C4-2B (cell line): ENCODE measurements around the gene SPDYE16.
"Not testable (repeated sequence)": the region's sequence is repeated elsewhere in the genome, so short reads cannot be mapped to it uniquely, and the experiment has no call there.

Experiments used
- H3K27ac ChIP-seq: fragments of 450-650 bp; 2 replicates; pipeline ENCODE4 v1.5.1; 2017
- ZFX ChIP-seq: fragments of 450-650 bp; IDR thresholded peaks from 2 replicates; pipeline ENCODE4 v1.6.1; 2017
- TF ChIP-seq, protein P1 (sequence below): fragments of 450-650 bp; conservative IDR thresholded peaks from 2 replicates; pipeline ENCODE4 v1.5.1; 2017; ENCODE audit warnings: mild to moderate bottlenecking

The SPDYE16 gene

DNA sequence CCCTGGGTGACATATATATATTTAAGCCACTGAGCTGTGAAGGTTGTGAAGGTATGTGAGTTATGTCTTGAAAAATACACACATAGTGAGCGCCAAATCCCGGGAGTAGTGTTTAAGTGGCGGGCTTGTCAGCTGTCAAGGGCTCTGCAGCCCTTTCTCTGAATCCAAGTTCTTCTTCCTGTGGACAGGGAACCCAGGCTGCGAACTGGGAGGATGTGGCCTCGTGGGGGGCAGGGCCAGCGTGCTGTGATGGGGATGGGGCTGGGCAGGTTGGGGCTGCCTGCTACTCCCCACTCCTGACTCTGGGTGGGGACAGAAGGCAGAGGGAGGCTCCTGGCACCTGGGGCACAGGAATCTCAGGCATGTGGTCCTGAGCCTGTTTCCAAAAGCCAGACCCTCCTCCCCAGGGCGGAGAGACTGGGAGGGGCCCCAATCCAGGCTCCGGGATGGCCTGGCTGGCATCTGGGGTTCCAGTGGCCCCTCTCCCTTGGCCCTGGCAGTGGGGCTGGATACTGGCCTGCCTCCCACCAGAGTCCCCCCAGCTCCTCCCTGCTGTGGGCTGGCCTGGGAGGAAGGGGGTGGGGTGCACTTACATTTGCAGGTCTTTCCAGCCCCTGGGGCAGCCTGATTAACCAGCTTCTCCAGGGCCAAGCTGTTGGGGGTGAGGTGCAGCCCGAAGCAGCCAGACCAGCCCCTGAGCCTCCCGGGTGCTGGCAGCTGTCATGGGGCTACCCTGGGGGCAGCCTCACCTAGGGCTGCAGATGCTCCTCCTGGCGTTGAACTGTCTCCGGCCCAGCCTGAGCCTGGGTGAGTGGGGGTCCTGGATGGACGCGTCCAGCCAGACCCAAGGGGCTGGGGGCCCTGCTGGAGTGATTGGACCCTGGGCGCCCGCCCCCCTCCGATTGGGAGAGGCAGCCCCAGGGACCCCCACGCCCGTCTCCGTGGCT lies 32.9 kb downstream of the SPDYE16 start, which contains the start of gene UPK3B:
Gene UPK3B, plus strand, starts transcription at position 622 of the 947 bp plus-strand sequence. Its CDS starts 101 bp downstream, at position 723.
- TF ChIP-seq, protein P1, sequence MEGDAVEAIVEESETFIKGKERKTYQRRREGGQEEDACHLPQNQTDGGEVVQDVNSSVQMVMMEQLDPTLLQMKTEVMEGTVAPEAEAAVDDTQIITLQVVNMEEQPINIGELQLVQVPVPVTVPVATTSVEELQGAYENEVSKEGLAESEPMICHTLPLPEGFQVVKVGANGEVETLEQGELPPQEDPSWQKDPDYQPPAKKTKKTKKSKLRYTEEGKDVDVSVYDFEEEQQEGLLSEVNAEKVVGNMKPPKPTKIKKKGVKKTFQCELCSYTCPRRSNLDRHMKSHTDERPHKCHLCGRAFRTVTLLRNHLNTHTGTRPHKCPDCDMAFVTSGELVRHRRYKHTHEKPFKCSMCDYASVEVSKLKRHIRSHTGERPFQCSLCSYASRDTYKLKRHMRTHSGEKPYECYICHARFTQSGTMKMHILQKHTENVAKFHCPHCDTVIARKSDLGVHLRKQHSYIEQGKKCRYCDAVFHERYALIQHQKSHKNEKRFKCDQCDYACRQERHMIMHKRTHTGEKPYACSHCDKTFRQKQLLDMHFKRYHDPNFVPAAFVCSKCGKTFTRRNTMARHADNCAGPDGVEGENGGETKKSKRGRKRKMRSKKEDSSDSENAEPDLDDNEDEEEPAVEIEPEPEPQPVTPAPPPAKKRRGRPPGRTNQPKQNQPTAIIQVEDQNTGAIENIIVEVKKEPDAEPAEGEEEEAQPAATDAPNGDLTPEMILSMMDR = no peak
- TF ChIP-seq ZFX = no peak

DNA sequence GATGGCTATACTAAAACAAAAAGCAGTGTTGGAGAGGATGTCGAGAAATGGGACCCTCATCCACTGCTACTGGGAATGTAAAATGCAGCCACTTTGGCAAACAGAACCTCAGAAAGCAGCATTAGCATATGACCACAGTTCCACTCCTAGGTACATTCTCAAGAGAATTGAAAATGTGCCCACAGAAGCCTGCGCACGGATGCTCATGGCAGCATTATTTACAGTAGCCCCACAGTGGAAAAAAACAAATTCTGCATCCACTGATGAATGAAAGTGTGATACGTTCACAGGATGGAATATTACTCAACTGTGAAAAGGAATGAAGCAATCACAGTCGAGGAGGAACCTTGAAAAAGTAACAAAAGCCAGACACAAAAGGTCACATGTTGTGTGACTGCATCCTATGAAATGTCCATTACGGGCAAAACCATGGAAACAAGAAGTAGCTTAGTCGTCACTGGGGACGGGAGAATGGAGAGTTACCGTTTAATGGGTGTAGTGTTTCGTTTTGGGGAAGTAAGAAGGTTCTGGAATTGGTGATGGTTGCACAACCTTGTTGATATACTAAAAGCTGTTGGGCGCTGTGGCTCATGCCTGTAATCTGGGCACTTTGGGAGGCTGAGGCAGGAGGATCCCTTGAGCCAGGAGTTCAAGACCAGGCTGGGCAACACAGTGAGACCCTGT lies 35.2 kb downstream of the SPDYE16 start:
- TF ChIP-seq ZFX = no peak
- TF ChIP-seq, protein P1 = no peak
- no peak overlapping the region for H3K27ac ChIP-seq

More for the DNA sequence above, 32.9 kb downstream of the SPDYE16 start, which contains the start of gene UPK3B:
- H3K27ac ChIP-seq = no peak within 1 kb of the TSS; the same call in 1 of the 2 replicates

DNA sequence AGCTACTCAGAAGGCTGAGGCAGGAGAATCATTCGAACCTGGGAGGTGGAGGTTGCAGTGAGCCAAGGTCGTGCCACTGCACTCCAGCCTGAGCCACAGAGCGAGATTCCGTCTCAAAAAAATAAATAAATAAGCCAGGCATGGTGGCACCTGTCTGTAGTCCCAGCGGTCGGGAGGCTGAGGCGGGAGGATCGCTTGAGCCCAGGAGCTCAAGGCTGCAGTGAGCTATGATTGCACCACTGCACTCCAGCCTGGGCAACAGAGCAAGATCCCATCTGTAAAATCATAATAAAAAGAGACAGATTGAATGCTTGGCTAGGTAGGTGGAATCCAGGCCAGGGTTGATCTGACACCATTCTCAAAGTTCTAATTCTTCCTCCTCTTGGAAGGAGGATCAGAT lies 36.5 kb downstream of the SPDYE16 start:
- H3K27ac ChIP-seq = not testable (repeated sequence)

DNA sequence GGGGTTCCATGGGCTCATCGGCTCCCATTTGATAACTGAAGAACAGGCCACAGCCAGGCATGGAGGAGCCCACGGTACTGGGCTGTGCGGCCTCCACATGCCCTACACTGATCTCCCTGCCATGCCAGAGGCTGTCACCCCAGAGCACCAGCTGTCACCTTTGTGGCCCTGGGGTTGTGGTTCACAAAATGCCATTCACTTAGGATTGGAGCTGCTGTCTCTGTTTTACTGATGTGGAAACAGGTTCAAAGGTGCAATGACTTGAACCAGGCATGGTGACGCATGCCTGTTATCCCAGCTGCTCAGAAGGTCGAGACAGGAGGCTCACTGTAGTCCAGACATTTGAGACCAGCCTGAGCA lies 37.0 kb downstream of the SPDYE16 start:
- no peak for TF ChIP-seq ZFX
- TF ChIP-seq, protein P1 = no peak

DNA sequence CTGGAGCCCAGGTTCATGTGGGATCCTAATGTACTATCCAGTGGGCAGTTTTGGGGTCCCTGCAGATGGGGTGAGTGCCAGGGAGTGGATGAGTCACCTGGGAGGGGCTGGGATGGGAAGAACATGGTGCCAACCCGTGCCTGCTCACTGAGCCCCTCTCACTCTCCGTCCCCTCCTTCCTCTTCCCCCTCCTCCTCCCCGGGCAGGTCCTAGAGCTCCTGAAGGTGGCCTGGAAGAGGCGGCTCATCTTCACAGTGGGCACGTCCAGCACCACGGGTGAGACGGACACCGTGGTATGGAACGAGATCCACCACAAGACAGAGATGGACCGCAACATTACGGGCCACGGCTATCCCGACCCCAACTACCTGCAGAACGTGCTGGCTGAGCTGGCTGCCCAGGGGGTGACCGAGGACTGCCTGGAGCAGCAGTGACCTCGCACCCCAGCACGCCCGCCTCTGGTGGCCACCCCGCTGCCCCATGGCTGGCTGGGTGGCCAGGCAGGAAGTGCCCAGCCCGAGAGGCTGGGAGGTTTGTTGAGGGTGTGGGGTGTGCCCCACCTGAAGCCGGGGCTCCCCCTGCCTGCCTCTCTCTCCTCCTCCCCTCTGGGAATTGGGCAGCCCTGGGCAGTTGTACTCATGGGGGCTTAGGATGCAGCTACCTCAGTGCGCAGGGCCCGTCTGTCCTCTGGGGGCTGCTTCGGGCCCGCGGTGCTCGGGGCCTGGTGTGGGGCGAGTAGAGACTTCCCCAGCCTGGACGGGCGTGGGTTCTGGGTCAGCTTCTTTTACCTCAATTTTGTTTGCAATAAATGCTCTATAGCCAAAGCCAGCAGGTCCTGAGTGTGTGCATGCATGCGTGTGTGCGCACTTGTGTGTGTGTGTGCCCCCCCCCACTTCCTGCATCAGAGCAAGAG lies 37.7 kb downstream of the SPDYE16 start:
- H3K27ac ChIP-seq = no peak overlapping the region
- TF ChIP-seq, protein P1 = no peak
- TF ChIP-seq ZFX = no peak

More for the DNA sequence above, 37.0 kb downstream of the SPDYE16 start:
- H3K27ac ChIP-seq = no peak overlapping the region

DNA sequence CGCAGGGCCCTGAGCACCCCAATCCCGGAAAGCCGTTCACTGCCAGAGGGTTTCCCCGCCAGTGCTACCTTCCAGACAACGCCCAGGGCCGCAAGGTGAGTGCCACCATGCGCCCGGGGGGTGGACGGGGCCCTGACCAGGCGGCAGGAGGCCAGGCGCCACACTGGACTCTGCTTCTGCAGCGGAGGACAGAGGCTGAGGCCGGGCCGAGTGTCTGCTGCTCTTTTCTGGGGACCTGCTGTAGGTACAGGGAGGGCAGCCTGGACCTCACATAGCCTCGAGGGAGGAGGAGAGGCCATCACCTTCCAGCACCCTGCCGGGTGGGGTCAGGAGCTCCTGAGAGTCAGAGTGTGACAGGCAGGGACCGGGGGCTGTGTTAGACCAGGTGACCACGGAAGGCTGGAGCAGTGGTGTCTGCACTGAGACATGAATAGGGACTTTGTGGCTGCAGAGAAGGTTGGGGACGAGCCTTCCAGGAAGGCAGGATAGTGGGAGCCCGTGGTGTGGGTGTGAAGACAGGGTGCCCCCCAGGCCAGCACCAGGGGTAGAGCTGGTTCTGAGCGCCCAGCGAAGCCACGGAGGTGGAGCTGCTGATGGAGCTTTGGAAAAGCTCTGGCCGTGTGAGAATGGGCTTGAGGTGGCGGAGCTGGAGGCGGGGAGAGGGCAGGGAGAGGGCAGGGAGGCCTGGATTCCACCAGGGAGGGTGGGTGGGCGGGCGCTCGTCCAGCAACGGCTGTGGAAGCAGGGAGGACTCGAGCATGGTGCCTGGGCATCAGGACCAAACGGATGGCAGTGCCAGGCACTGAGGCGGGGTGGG lies 38.5 kb downstream of the SPDYE16 start:
- H3K27ac ChIP-seq = not testable (repeated sequence)

DNA sequence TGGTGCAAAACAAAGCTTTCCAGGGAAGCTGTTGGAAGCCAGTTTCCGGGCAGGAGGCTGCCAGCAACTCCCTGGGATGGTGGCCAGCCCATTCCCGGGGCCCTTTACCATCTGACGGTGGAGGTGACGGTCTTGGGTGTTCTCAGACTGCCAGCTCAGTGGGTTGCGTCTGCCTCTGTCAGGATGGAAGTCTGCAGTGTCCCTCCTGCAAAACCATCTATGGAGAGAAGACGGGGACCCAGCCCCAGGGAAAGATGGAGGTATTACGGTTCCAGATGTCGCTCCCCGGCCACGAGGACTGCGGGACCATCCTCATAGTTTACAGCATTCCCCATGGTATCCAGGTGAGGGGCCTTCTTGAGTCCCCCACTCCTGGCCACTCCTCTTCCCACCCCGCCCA lies 39.9 kb downstream of the SPDYE16 start:
- H3K27ac ChIP-seq = not testable (repeated sequence)

DNA sequence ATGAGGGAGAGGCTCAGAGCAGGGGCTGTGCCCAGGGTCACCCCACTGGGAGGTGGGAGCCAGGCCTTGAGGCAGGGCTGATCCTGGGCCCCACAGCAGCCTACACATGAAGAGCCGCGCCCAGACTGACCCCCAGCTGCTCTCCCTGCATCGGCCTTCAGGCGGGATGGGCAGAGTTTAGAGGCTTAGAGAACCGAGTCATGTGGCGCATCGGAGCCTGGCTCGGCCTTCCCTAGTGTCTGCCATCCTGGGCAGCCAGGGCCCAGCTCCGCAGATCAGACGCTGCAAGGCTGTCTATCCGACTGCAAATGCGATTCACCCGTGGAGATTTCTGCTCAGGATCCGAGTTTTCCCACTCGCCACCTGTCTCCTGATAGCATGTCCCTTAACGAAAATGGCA lies 40.3 kb downstream of the SPDYE16 start:
- not testable (repeated sequence) for H3K27ac ChIP-seq

DNA sequence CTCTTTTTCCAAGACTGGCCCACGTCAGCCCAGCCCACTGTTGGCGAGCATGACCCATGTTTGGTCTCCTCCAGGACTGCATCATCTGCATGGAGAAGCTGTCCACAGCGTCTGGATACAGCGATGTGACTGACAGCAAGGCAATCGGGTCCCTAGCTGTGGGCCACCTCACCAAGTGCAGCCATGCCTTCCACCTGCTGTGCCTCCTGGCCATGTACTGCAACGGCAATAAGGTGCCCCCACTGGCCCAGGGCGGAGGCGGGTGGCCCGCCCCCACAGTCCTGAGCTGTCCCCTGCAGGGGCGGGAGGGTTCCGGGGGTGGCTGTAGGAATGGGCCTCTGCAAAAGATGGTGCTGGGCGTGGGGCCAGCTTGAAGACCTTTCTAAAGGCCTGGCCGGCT lies 40.9 kb downstream of the SPDYE16 start:
- H3K27ac ChIP-seq = not testable (repeated sequence)

DNA sequence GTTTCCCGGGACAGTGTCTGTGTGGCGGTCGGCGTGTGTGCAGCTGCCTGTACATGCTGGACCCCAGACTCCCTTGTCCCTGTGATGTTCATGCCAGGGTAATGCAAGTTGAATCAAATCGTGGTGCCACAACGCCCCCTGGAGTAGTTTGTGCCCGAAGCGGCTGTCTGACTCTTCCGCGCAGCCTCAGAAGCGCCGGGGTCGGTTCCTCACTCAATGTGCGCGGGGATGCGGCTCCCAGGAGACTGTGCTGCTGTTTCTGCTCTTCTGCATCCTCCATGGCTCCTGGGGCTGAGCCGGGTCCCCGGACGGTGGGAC lies 43.2 kb downstream of the SPDYE16 start:
- H3K27ac ChIP-seq = not testable (repeated sequence)

DNA sequence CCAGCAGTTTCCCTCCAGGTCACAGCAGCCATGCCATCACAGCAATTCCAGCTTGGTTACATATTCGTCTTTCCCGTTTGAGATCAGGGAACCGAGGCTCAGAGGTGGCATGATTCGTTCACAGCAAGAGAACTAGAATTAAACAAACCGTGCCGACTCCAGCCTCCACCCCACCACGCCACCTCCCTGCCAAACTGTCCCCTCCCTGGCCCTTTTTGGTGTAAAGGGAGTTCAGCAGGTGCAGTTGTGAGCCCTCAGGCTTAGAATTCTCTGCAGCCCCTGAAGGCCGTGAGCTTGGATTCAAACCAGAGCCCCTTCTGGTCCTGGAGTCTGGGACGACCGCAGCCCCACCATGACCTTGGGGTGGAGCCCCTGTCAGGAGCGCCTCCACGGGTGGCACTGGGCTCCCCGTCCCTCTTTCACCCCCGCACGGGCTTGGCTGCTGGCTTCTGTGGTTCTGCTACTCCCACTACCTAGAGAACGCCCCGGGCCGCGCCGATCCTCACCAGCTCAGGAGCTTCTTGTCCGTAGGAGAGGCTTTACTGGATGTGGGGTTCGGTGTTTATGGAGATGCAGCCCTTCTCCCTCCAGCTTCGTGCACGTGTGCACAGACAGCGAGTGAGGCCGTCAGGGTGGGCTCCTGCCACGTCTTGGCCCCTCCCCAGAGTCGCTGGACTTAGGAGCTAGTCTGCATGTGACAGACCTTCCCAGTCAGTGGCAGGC lies 43.7 kb downstream of the SPDYE16 start:
- H3K27ac ChIP-seq = not testable (repeated sequence)

DNA sequence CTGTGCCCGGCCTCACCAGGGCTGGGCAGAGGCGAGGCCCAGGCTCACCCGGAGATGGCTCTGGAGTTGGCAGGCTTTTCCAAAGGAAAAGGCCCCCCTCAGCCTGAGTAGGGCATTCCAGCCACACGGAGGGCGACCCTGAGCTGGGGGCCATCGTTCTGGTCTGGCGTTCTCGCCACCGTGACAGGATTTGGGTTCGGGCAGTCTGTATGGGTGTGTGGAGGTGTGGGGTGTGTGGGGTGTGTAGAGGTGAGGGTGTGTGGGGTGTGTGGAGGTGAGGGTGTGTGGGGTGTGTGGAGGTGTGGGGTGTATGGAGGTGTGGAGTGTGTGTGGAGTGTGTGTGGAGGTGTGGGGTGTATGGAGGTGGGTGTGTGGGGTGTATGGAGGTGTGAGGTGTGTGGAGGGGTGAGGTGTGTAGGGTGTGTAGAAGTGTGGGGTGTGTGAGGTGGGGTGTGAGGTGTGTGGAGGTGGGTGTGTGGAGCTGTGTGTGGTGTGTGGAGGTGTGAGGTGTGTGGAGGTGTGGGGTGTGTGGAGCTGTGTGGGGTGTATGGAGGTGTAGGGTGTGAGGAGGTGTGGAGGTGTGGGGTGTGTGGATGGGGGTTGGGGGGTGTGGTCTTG lies 44.4 kb downstream of the SPDYE16 start:
- H3K27ac ChIP-seq = not testable (repeated sequence)

DNA sequence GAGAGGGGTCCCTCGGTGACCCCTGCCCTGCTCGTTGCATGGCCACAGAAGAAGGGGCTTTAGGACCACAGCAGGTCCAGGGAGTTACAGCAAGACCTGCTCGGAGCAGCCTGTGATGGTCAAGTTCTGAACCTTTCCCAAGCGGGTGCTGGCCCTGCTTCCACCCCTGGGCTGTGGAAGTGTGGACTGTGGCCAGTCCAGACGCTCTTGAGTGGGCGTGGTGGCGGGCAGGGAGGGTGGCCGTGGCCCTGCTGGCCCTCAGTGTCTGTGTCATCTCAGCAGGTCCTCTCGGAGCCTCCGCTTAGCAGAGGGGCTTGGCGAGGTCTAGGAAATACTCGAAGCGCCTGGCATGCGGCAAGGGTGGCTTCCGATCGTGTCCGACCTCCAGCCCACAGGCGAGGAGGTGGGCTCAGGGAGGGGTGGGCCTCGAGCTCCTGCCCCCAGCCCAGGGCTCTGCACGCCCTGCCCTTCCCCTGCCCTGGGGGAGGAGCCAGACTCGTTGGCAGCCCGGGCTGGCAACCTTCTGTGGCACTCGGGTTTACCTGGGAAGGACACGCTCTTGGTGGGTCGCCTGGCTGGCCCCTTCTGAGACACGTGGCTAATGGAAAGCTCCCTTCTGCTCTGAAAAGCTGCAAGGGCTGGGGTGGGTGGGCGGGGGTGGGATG lies 45.0 kb downstream of the SPDYE16 start:
- not testable (repeated sequence) for H3K27ac ChIP-seq
